ENCODE measurements around the gene MUC22. TPM values are rescaled to one million over a fixed set of nuclear protein-coding genes. Genes with fewer than 3 reads are reported as not detected.
"Not testable (repeated sequence)": the region's sequence is repeated elsewhere in the genome, so short reads cannot be mapped to it uniquely, and the experiment has no call there.

MUC22 gene
- total RNA-seq, 1 donor from 2014 or later: 1.6 TPM

DNA sequence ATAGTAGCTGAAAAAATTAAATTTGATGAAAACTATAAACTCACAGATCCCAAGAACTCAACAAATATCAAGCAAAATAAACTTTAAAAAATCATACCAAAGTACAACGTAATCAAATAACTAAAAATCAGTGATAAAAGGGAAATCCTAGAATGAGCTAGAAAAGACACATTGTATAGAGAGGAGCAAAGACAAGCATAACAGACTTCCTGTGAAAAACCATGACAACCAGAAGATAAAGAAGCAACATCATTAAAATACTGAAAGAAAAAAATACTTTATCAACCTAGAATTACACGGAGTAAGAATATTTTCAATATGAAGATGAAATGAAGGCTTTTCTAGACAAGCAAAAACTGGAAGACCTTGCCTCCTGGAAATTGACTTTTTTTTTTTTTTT, 9.8 kb downstream of the MUC22 start:
- TF ChIP-seq, protein P1, sequence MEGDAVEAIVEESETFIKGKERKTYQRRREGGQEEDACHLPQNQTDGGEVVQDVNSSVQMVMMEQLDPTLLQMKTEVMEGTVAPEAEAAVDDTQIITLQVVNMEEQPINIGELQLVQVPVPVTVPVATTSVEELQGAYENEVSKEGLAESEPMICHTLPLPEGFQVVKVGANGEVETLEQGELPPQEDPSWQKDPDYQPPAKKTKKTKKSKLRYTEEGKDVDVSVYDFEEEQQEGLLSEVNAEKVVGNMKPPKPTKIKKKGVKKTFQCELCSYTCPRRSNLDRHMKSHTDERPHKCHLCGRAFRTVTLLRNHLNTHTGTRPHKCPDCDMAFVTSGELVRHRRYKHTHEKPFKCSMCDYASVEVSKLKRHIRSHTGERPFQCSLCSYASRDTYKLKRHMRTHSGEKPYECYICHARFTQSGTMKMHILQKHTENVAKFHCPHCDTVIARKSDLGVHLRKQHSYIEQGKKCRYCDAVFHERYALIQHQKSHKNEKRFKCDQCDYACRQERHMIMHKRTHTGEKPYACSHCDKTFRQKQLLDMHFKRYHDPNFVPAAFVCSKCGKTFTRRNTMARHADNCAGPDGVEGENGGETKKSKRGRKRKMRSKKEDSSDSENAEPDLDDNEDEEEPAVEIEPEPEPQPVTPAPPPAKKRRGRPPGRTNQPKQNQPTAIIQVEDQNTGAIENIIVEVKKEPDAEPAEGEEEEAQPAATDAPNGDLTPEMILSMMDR (conservative IDR thresholded peaks at IDR 0.05): no peak
- no peaks in the 10 kb centered on the region for H3K4me1 Mint-ChIP-seq (ENCODE audit: unreplicated experiment)
- H3K4me3 Mint-ChIP-seq: peak overlapping the region; percentile 5
- H3K36me3 Mint-ChIP-seq: no peaks in the 10 kb centered on the region
- peaks cover 8% of the 10 kb centered on the region for H3K27me3 Mint-ChIP-seq
- no peak for DNase-seq (ENCODE audit: extremely low spot score, unreplicated experiment)
- H3K27ac Mint-ChIP-seq: no peak overlapping the region
- no peaks in the 10 kb centered on the region for H3K9me3 Mint-ChIP-seq

DNA sequence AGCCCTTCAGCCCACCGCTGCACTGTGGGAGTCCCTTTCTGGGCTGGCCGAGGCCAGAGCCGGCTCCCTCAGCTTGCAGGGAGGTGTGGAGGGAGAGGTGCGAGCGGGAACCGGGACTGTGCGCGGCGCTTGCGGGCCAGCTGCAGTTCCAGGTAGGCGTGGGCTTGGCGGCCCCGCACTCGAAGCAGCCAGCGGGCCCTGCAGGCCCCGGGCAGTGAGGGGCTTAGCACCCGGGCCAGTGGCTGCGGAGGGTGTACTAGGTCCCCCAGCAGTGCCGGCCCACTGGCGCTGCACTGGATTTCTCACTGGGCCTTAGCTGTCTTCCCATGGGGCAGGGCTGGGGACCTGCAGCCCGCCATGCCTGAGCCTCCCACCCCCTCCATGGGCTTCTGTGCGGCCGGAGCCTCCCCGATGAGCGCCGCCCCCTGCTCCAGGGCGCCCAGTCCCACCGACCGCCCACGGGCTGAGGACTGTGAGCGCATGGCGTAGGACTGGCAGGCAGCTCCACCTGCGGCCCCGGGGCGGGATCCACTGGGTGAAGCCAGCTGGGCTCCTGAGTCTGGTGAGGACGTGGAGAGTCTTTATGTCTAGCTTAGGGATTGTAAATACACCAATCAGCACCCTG, 10.5 kb downstream of the MUC22 start:
- H3K27ac Mint-ChIP-seq; H3K27me3 Mint-ChIP-seq; DNase-seq (ENCODE audit: extremely low spot score, unreplicated experiment); H3K4me3 Mint-ChIP-seq; H3K36me3 Mint-ChIP-seq; H3K4me1 Mint-ChIP-seq (ENCODE audit: unreplicated experiment); H3K9me3 Mint-ChIP-seq: not testable (repeated sequence)

DNA sequence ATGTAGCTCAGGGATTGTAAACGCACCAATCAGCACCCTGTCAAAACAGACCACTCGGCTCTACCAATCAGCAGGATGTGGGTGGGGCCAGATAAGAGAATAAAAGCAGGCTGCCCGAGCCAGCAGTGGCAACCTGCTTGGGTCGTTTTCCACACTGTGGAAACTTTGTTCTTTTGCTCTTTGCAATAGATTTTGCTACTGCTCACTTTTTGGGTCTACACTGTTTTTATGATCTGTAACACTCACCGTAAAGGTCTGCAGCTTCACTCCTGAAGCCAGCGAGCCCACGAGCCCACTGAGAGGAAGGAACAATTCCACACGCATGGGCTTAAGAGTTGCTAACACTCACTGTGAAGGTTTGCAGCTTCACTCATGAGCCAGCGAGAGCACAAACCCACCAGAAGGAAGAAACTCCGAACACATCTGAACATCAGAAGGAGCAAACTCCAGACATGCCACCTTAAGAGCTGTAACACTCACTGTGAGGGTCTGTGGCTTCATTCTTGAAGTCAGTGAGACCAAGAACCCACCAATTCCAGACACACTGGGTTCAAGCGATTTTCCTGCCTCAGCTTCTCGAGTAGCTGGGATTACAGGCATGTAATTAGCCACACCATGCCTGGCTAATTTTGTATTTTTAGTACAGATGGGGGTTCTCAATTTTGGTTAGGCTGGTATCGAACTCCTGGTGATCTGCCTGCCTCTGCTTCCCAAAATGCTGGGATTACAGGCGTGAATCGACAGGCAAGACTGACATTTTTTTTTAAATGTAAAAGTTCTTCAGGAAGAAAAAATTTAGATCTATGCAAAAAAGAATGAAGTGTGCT, 11.6 kb downstream of the MUC22 start:
- H3K4me1 Mint-ChIP-seq (ENCODE audit: unreplicated experiment); H3K9me3 Mint-ChIP-seq; H3K27me3 Mint-ChIP-seq; H3K4me3 Mint-ChIP-seq; DNase-seq (ENCODE audit: extremely low spot score, unreplicated experiment); H3K36me3 Mint-ChIP-seq; H3K27ac Mint-ChIP-seq: not testable (repeated sequence)

DNA sequence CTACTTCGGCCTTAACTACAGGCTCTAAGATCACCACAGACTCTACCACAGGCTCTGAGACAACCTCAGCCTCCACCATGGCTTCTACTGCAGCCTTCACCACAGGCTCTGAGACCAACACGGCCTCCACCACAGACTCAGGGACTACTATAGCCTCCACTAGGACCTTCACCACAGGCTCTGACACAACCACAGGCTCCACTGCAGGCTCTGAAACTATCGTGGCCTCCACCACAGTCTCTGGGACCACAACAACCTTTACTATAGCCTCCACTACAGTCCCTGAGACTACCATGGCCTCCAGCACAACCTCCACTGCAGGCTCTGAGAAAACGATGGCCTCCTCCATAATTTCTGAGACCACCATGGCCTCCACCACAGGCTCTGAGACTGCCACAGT, 15.3 kb downstream of the MUC22 start:
- Mint-ChIP-seq H3K4me3 (no peak overlapping the region), H3K36me3 (no peaks in the 10 kb centered on the region), H3K9me3 (no peaks in the 10 kb centered on the region), H3K4me1 (ENCODE audit: unreplicated experiment) (no peaks in the 10 kb centered on the region), H3K27ac (no peak overlapping the region), H3K27me3 (peaks cover 7% of the 10 kb centered on the region)
- DNase-seq (ENCODE audit: extremely low spot score, unreplicated experiment): no peak
- TF ChIP-seq, protein P1 (conservative IDR thresholded peaks at IDR 0.05): no peak

DNA sequence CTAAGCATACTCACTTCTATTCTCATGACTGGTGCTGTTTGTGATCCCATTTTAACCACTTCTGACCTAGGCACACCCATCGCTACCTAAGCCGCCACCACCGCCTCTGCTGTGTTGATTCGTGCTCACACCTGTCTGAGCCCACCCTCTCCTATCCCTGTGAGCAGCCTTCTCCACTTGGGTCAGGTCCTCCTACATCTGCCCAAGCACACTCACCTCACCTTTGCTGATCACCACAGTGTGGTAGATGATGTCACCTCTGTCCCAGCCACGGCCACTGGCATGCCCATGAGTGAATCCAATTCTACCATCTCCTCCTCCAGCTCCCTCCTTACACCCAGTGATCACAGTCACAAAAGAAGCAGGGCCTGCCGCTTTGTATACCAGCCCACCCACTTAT, 20.8 kb downstream of the MUC22 start:
- no peak for DNase-seq (ENCODE audit: extremely low spot score, unreplicated experiment)
- TF ChIP-seq, protein P1 (conservative IDR thresholded peaks at IDR 0.05): no peak
- H3K4me3 Mint-ChIP-seq: no peak overlapping the region
- no peak overlapping the region for H3K27ac Mint-ChIP-seq
- H3K36me3 Mint-ChIP-seq: no peaks in the 10 kb centered on the region
- H3K27me3 Mint-ChIP-seq: peaks cover 24% of the 10 kb centered on the region
- H3K4me1 Mint-ChIP-seq (ENCODE audit: unreplicated experiment): no peaks in the 10 kb centered on the region
- no peaks in the 10 kb centered on the region for H3K9me3 Mint-ChIP-seq

DNA sequence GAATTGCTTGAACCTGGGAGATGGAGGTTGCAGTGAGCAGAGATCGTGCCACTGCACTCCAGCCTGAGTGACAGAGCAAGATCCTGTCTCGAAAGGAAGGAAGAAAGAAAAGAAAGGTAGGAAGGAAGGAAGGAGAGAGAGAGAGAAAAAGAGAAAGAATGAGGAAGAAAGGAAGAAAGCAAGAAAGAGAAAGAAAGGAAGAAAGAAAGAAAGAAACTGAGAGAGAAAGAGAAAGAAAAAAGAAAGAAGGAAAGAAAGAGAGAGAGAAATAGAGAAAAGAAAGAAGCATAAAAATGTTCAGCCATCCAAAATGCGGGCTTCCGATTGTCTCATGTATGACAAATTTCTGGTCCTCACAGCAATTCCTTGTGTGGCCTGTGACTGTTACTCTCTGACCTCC, 22.8 kb downstream of the MUC22 start:
- Mint-ChIP-seq H3K4me3 (no peak overlapping the region), H3K27me3 (peaks cover 24% of the 10 kb centered on the region), H3K27ac (peak overlapping the region; percentile 17), H3K9me3 (no peaks in the 10 kb centered on the region), H3K4me1 (ENCODE audit: unreplicated experiment) (peaks cover 5% of the 10 kb centered on the region), H3K36me3 (no peaks in the 10 kb centered on the region)
- TF ChIP-seq, protein P1 (conservative IDR thresholded peaks at IDR 0.05): no peak
- no peak for DNase-seq (ENCODE audit: extremely low spot score, unreplicated experiment)
